Sigmoid colon (tissue), 4 donors: ENCODE data around the gene DLGAP3.

ENCODE experiments used
- EP300 ChIP-seq, 4 donors: sonication (generic); formaldehyde crosslinking; IDR thresholded peaks; one replicate each; pipeline ENCODE4 v1.6.1; 2017; ENCODE audit warnings: antibody characterized with exemption in 4 of 4
- POLR2A ChIP-seq, 2 donors: fragments of 450-650 bp; IDR thresholded peaks; one replicate each; pipeline ENCODE4 v1.6.1; 2016; ENCODE audit warnings: antibody characterized with exemption in 2 of 2, mild to moderate bottlenecking in 2 of 2, moderate library complexity in 2 of 2
- POLR2AphosphoS5 ChIP-seq, 4 donors: sonication (generic); formaldehyde crosslinking; IDR thresholded peaks; one replicate each; pipeline ENCODE4 v1.6.1; 2017; ENCODE audit warnings: antibody characterized with exemption in 4 of 4
- TF ChIP-seq, protein P1 (sequence below), 4 experiments: fragments of 450-650 bp in 3 of 4; fragments of 200-600 bp in 1 of 4; IDR thresholded peaks; one replicate each; pipeline ENCODE4 v1.5.1; 2016 to 2019; ENCODE audit warnings: antibody characterized with exemption in 4 of 4, mild to moderate bottlenecking in 3 of 4, moderate library complexity in 2 of 4

DNA sequence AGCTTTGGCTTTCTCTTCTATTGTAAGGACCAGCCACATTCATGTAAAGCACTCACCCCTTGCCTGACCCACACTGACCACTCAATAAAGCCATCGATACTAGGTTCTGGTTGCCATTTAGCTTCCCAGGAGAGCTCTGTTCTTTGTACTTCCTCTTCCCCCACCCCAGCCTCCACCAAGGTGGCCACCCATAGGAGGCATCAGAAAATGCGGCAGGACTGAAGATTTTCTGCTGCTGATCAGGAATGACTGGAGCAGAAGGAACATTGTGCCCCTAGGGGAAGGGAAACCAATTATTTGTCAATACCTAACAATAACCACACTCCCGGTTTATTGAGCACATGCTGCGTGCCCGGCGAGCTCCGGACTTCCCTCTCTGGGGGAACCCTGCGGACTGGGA lies 64.7 kb downstream of the DLGAP3 start:
- TF ChIP-seq EP300 (IDR thresholded peaks at IDR 0.05) = no peak
- TF ChIP-seq, protein P1, sequence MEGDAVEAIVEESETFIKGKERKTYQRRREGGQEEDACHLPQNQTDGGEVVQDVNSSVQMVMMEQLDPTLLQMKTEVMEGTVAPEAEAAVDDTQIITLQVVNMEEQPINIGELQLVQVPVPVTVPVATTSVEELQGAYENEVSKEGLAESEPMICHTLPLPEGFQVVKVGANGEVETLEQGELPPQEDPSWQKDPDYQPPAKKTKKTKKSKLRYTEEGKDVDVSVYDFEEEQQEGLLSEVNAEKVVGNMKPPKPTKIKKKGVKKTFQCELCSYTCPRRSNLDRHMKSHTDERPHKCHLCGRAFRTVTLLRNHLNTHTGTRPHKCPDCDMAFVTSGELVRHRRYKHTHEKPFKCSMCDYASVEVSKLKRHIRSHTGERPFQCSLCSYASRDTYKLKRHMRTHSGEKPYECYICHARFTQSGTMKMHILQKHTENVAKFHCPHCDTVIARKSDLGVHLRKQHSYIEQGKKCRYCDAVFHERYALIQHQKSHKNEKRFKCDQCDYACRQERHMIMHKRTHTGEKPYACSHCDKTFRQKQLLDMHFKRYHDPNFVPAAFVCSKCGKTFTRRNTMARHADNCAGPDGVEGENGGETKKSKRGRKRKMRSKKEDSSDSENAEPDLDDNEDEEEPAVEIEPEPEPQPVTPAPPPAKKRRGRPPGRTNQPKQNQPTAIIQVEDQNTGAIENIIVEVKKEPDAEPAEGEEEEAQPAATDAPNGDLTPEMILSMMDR (IDR thresholded peaks at IDR 0.05) = no peak
- TF ChIP-seq POLR2AphosphoS5 (IDR thresholded peaks at IDR 0.05) = no peak
- no peak for TF ChIP-seq POLR2A (IDR thresholded peaks at IDR 0.05)
